ENCODE measurements around the gene PDE4D. TPM values are rescaled to one million over a fixed set of nuclear protein-coding genes. Genes with fewer than 3 reads are reported as not detected.
"Not testable (repeated sequence)": the region's sequence is repeated elsewhere in the genome, so short reads cannot be mapped to it uniquely, and the experiment has no call there.

The PDE4D gene
- total RNA-seq, 1 donor from 2014 or later, result 44.8 TPM

GRCh38 chr5:59401637-59402036, 491.9 kb downstream of the PDE4D start:
- no peak for TF ChIP-seq CTCF (IDR thresholded peaks at IDR 0.05)
- H3K36me3 ChIP-seq, result no peaks in the 10 kb centered on the region
- no peak for DNase-seq (ENCODE audit: low spot score in 2 of 2)
- no peaks in the 10 kb centered on the region for H3K9me3 ChIP-seq
- no peak overlapping the region for H3K27ac ChIP-seq
- H3K27me3 ChIP-seq, result no peaks in the 10 kb centered on the region
- intact Hi-C loops (cut with DNase I), result no loop called here
- H3K4me3 ChIP-seq, result no peak overlapping the region
- H3K4me1 ChIP-seq, result no peaks in the 10 kb centered on the region

- DNase-seq (ENCODE audit: low spot score in 2 of 2); H3K9me3 ChIP-seq; H3K4me3 ChIP-seq; H3K27me3 ChIP-seq; H3K36me3 ChIP-seq; H3K27ac ChIP-seq; intact Hi-C loops (cut with DNase I); H3K4me1 ChIP-seq: not testable (repeated sequence)
These were observed 498.6 kb downstream of the PDE4D start for GRCh38 chr5:59394956-59395355.

GRCh38 chr5:59393585-59394420, 499.7 kb downstream of the PDE4D start:
- no peaks in the 10 kb centered on the region for H3K27me3 ChIP-seq
- no peak for TF ChIP-seq CTCF (IDR thresholded peaks at IDR 0.05)
- H3K4me1 ChIP-seq, result no peaks in the 10 kb centered on the region
- no peaks in the 10 kb centered on the region for H3K9me3 ChIP-seq
- no peak overlapping the region for H3K27ac ChIP-seq
- H3K36me3 ChIP-seq, result no peaks in the 10 kb centered on the region
- H3K4me3 ChIP-seq, result no peak overlapping the region
- no peak for DNase-seq (ENCODE audit: low spot score in 2 of 2)
- intact Hi-C loops (cut with DNase I), result no loop called here

DNA sequence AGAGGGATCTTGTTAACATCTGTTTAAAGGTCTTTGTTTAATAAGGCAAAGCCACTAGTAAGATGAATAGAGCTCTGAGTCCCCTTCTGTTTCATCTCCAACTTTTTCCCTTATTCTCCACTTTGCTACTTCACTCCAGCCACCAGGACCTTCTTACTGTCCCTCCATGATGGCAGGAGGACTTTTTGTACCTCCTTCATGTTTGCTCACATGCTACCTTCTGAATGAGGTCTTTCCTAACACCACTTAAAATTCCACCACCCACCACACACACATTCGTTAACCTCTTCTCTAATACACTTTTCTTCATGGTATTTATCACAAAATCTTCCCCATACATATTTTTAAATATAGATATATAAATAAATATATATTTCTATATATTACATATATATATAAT, 501.9 kb downstream of the PDE4D start:
- no peak for DNase-seq (ENCODE audit: low spot score in 2 of 2)
- intact Hi-C loops (cut with DNase I), result loop anchor here (2.0 kb wide), 2 partner anchors 281 to 407 kb away; no protein-coding TSS in a partner anchor
- Histone ChIP-seq H3K27me3 (no peaks in the 10 kb centered on the region), H3K36me3 (no peaks in the 10 kb centered on the region), H3K27ac (no peak overlapping the region), H3K9me3 (no peaks in the 10 kb centered on the region), H3K4me1 (no peaks in the 10 kb centered on the region), H3K4me3 (no peak overlapping the region)
- no peak for TF ChIP-seq CTCF (IDR thresholded peaks at IDR 0.05)

- Histone ChIP-seq H3K9me3 (no peaks in the 10 kb centered on the region), H3K36me3 (no peaks in the 10 kb centered on the region), H3K27ac (no peak overlapping the region), H3K27me3 (no peaks in the 10 kb centered on the region), H3K4me1 (no peaks in the 10 kb centered on the region), H3K4me3 (no peak overlapping the region)
- no peak for TF ChIP-seq CTCF (IDR thresholded peaks at IDR 0.05)
- DNase-seq (ENCODE audit: low spot score in 2 of 2), result no peak
- intact Hi-C loops (cut with DNase I), result loop anchor here (2.0 kb wide), 2 partner anchors 282 to 408 kb away; no protein-coding TSS in a partner anchor
These were observed 502.5 kb downstream of the PDE4D start for GRCh38 chr5:59390989-59391388.

GRCh38 chr5:59390074-59390659, 503.4 kb downstream of the PDE4D start:
- DNase-seq (ENCODE audit: low spot score in 2 of 2), result no peak
- no peaks in the 10 kb centered on the region for H3K36me3 ChIP-seq
- H3K27ac ChIP-seq, result no peak overlapping the region
- H3K4me1 ChIP-seq, result no peaks in the 10 kb centered on the region
- no peaks in the 10 kb centered on the region for H3K9me3 ChIP-seq
- no peak overlapping the region for H3K4me3 ChIP-seq
- intact Hi-C loops (cut with DNase I), result loop anchor here (2.0 kb wide), 2 partner anchors 283 to 409 kb away; no protein-coding TSS in a partner anchor
- peak; percentile 31 to 65 (median 58) for TF ChIP-seq CTCF (IDR thresholded peaks at IDR 0.05)
- no peaks in the 10 kb centered on the region for H3K27me3 ChIP-seq
